HL-60 (cell line): ENCODE data around the gene PIK3CG.
"Not testable (repeated sequence)": the region's sequence is repeated elsewhere in the genome, so short reads cannot be mapped to it uniquely, and the experiment has no call there.

Experiments used
- CTCF ChIP-seq: IDR thresholded peaks from one replicate; pipeline ENCODE4 v1.5.1; 2011; ENCODE audit warnings: low read length, control low read depth, inconsistent platforms; ENCODE audit not compliant: insufficient read depth
- GABPA ChIP-seq: IDR thresholded peaks from 2 replicates; pipeline ENCODE4 v1.6.1; 2012; ENCODE audit warnings: low read depth
- POLR2AphosphoS5 ChIP-seq: IDR thresholded peaks from 2 replicates; pipeline ENCODE4 v1.6.1; 2012; ENCODE audit warnings: low read depth
- SPI1 ChIP-seq: IDR thresholded peaks from 2 replicates; pipeline ENCODE4 v1.6.1; 2012; ENCODE audit warnings: low read depth, mild to moderate bottlenecking, borderline replicate concordance

- TF ChIP-seq CTCF, GABPA, POLR2AphosphoS5, SPI1: not testable (repeated sequence)
Observed at GRCh38 chr7:106929616-106930015, 64.5 kb downstream of the PIK3CG start.
